T-helper 1 cell (primary cell): ENCODE data around the gene HS3ST4.

Experiments used
- DNase-seq, 5 donors: peaks; one replicate each; pipeline ENCODE4 v3.0.0-alpha.2; 2012 to 2020

Gene HS3ST4

GRCh38 chr16:25897702-25898101 lies 205.9 kb downstream of the HS3ST4 start:
- DNase-seq = no peak

- no peak for DNase-seq
Observed at GRCh38 chr16:25905810-25906209, 214.1 kb downstream of the HS3ST4 start.

- no peak for DNase-seq
Observed at GRCh38 chr16:25910971-25911370, 219.2 kb downstream of the HS3ST4 start.

GRCh38 chr16:25912321-25912720 lies 220.6 kb downstream of the HS3ST4 start:
- DNase-seq = no peak

- no peak for DNase-seq
Observed at GRCh38 chr16:25914357-25914962, 222.7 kb downstream of the HS3ST4 start.

- DNase-seq = no peak
Observed at GRCh38 chr16:25916037-25916436, 224.3 kb downstream of the HS3ST4 start.

GRCh38 chr16:25922438-25922837 lies 230.7 kb downstream of the HS3ST4 start:
- DNase-seq = no peak

- DNase-seq = no peak
Observed at GRCh38 chr16:25925421-25925820, 233.7 kb downstream of the HS3ST4 start.

GRCh38 chr16:25931473-25932035 lies 239.8 kb downstream of the HS3ST4 start:
- no peak for DNase-seq

- DNase-seq = no peak
Observed at GRCh38 chr16:25941800-25942499, 250.2 kb downstream of the HS3ST4 start.

- DNase-seq = no peak
Observed at GRCh38 chr16:25950586-25951281, 259.0 kb downstream of the HS3ST4 start.

GRCh38 chr16:25951999-25952398 lies 260.2 kb downstream of the HS3ST4 start:
- DNase-seq = no peak

GRCh38 chr16:25952983-25953382 lies 261.2 kb downstream of the HS3ST4 start:
- no peak for DNase-seq

- no peak for DNase-seq
Observed at GRCh38 chr16:25957707-25958106, 265.9 kb downstream of the HS3ST4 start.

- no peak for DNase-seq
Observed at GRCh38 chr16:25959221-25959620, 267.5 kb downstream of the HS3ST4 start.

GRCh38 chr16:25966172-25967097 lies 274.7 kb downstream of the HS3ST4 start:
- peak in 1 of 5 donors; percentile 84 for DNase-seq

GRCh38 chr16:25977121-25977520 lies 285.4 kb downstream of the HS3ST4 start:
- DNase-seq = no peak

- DNase-seq = no peak
Observed at GRCh38 chr16:25978218-25978617, 286.5 kb downstream of the HS3ST4 start.

- DNase-seq = no peak
Observed at GRCh38 chr16:25988084-25988483, 296.3 kb downstream of the HS3ST4 start.

- no peak for DNase-seq
Observed at GRCh38 chr16:25988882-25989281, 297.1 kb downstream of the HS3ST4 start.

- DNase-seq = no peak
Observed at GRCh38 chr16:25996052-25996451, 304.3 kb downstream of the HS3ST4 start.

- DNase-seq = no peak
Observed at GRCh38 chr16:26005336-26005735, 313.6 kb downstream of the HS3ST4 start.

- no peak for DNase-seq
Observed at GRCh38 chr16:26012376-26012775, 320.6 kb downstream of the HS3ST4 start.
